BJ (cell line): Measurements from ENCODE around the gene ID2. TPM values are rescaled to one million over a fixed set of nuclear protein-coding genes. Genes with fewer than 3 reads are reported as not detected.

ENCODE experiments used
- CTCF ChIA-PET: fragments of 350-600 bp; formaldehyde crosslinking; extraction: SDS; loops from one replicate; lab custom pipeline; 2021; ENCODE audit warnings: antibody characterized with exemption, inconsistent platforms; lab: Yijun Ruan, JAX
- POLR2A ChIA-PET: fragments of 300-600 bp; sonication (Branson Sonifier 250); formaldehyde crosslinking; extraction: SDS; loops from one replicate; lab custom pipeline; 2021; ENCODE audit warnings: antibody characterized with exemption; lab: Charles Lee
- DNase-seq: peaks from one replicate; pipeline ENCODE4 v3.0.0-alpha.2; 2011; ENCODE audit warnings: low read depth
- H3K27me3 ChIP-seq: 2 replicates; pipeline ENCODE4 v1.6.0; 2011; ENCODE audit warnings: low read length; ENCODE audit not compliant: control insufficient read depth, insufficient read depth
- H3K36me3 ChIP-seq: 2 replicates; pipeline ENCODE4 v1.5.1; 2011; ENCODE audit warnings: low read length; ENCODE audit not compliant: control insufficient read depth, insufficient read depth
- H3K4me3 ChIP-seq: 2 replicates; pipeline ENCODE4 v1.5.1; 2011; ENCODE audit warnings: low read depth, mild to moderate bottlenecking, control low read depth, low read length
- polyA plus RNA-seq: library from polyadenylated mRNA; depleted of rRNA; stranded (reverse); fragments of >200 nt; gene quantifications from 2 replicates; pipeline ENCODE4 v1.2.3, GENCODE V29; 2011
- TF ChIP-seq, protein P1 (sequence below): IDR thresholded peaks from 2 replicates; pipeline ENCODE4 v1.5.1; 2011; ENCODE audit warnings: low read depth, mild to moderate bottlenecking, control low read depth, inconsistent platforms, low read length, moderate library complexity; ENCODE audit not compliant: insufficient read depth

Gene ID2
- polyA plus RNA-seq, 1 experiment, result 242 TPM

DNA sequence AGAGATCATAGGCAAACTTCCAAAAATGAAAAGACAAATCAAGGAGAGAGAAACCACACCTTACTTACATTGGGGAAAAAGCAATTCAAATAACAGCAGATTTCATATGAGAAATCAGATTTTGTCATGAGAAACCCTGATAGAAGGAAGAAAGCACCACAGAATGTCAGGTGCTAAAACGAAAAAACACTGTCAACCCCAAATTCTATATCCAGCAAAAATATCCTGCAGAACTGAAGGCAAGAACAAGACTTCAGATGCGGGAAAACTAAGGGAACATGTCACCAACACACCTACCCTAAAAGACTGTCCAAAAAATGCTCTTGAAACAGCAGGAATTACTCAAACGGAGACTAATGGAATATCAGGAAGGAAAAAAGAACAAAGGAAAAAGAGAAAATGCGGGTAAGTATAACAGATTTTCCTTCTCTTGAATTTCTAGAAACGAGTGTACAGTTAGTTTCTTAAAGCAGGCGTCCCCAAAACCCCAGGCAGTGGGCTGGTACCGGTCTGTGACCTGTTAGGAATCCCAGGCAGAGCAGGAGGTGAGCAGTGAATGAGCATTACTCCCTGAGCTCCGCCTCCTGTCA, 7.3 kb upstream of the ID2 start:
- Histone ChIP-seq H3K4me3 (no peak overlapping the region), H3K27me3 (no peaks in the 10 kb centered on the region), H3K36me3 (no peaks in the 10 kb centered on the region)
- ChIA-PET POLR2A (no interaction called here), CTCF (no interaction called here)
- no peak for DNase-seq
- TF ChIP-seq, protein P1, sequence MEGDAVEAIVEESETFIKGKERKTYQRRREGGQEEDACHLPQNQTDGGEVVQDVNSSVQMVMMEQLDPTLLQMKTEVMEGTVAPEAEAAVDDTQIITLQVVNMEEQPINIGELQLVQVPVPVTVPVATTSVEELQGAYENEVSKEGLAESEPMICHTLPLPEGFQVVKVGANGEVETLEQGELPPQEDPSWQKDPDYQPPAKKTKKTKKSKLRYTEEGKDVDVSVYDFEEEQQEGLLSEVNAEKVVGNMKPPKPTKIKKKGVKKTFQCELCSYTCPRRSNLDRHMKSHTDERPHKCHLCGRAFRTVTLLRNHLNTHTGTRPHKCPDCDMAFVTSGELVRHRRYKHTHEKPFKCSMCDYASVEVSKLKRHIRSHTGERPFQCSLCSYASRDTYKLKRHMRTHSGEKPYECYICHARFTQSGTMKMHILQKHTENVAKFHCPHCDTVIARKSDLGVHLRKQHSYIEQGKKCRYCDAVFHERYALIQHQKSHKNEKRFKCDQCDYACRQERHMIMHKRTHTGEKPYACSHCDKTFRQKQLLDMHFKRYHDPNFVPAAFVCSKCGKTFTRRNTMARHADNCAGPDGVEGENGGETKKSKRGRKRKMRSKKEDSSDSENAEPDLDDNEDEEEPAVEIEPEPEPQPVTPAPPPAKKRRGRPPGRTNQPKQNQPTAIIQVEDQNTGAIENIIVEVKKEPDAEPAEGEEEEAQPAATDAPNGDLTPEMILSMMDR, result no peak

DNA sequence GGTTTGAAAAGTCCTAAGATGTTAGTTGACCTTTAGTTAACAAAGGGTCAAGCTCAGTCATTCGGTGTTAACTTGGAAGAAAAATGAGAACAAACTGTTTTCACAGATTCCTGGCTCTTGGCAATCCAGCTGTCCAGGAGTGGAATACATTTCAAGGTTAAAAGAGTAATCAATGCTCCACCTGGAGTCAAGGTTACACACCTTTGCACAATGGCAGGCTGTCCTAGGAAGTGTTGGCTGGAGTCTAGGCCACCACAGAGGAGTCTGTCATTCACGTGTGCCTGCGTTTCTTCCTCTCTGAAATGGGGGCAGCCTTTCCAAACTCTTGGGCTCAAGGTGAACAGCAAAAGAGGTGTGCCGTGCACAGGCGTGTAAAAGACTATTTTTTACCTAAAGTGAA, 6.3 kb upstream of the ID2 start:
- TF ChIP-seq, protein P1, result no peak
- Histone ChIP-seq H3K4me3 (no peak overlapping the region), H3K36me3 (no peaks in the 10 kb centered on the region), H3K27me3 (no peaks in the 10 kb centered on the region)
- no peak for DNase-seq
- ChIA-PET CTCF (no interaction called here), POLR2A (no interaction called here)

DNA sequence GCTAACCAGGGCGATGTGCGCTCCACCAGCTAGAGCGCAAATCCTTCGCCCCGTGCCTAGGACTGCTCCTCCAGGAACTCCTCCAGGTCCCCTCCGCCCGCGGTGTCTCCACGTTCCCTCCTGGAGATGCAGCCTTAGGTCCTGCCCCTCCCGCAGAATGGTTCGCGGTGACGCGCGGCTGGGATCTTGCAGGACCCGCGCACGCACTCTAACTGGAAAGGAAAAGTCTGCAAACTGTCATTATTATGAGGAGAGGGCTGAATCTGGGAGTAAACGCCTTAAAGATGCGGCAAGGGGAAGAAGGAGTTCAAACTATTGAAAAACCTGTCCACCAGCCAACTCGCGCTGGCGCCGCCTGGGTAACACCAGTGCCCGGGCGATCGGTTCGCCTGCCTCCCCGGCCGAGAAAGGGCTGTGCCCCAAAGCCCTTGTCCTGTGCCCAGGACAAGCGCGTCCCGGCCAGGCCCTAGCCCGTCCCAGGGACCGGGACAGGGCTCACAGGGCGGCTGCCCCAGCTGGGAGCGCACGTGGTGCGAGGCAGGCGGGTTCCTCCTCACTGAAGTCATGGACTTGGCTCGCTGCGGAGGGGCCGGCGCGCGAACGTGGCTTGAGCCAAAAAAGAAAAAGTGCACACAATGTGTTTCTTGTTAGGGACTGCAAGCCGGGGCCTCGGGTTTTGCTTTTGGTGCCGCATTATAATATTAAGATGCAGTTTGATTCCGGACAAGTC, 5.5 kb upstream of the ID2 start:
- TF ChIP-seq, protein P1, result 0 out of 2 replicates have a peak, but pooled peaks have one; percentile 7
- peak; percentile 67 for DNase-seq
- Histone ChIP-seq H3K27me3 (no peaks in the 10 kb centered on the region), H3K4me3 (peak overlapping the region; percentile 48), H3K36me3 (no peaks in the 10 kb centered on the region)
- POLR2A ChIA-PET, result no interaction called here
- CTCF ChIA-PET, result interaction anchor here (1.4 kb wide), 1 partner anchor 1005 kb away, joined by 3 read pairs; no protein-coding TSS in a partner anchor

DNA sequence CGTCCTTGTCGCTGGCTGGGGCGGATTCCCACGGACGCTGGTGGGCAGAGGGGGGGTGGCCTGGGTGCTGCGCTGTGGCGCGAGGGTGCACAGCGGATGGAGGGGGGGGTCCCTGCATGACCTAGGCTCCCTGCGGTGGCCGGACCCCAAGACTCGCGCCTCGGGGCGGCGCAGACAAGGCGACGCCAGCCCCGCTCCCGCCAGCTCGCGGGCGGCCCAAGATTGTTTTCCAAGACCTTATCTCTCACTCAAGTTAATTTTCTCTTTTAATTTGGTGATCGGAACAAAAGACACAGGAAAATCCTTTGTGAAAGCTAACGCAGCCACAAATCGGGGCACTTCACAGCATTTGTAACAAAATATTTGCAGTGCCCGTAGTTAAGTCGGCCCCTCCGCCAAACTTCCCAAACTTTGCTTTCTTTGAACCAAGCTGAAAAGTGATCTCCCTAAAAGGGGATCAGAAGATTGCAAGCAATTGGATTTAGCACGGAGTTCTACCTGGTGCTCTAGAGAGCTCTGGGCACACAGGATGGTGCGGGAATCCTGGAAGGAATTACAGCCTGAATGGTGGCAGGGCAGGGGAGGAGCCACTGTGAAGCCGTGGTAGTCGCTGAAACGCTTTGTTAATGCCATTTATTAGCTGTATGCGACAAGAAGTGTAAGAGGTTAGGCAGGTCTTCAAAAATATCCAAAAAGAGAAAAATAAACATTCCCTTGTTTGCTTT, 4.8 kb upstream of the ID2 start:
- peak overlapping the region; percentile 48 for H3K4me3 ChIP-seq
- no peaks in the 10 kb centered on the region for H3K36me3 ChIP-seq
- ChIA-PET POLR2A (no interaction called here), CTCF (interaction anchor here (1.4 kb wide), 1 partner anchor 1006 kb away, joined by 3 read pairs; no protein-coding TSS in a partner anchor)
- no peak for DNase-seq
- no peaks in the 10 kb centered on the region for H3K27me3 ChIP-seq
- TF ChIP-seq, protein P1, result no peak
